ENCODE measurements around the gene OR52I2.

The OR52I2 gene

DNA sequence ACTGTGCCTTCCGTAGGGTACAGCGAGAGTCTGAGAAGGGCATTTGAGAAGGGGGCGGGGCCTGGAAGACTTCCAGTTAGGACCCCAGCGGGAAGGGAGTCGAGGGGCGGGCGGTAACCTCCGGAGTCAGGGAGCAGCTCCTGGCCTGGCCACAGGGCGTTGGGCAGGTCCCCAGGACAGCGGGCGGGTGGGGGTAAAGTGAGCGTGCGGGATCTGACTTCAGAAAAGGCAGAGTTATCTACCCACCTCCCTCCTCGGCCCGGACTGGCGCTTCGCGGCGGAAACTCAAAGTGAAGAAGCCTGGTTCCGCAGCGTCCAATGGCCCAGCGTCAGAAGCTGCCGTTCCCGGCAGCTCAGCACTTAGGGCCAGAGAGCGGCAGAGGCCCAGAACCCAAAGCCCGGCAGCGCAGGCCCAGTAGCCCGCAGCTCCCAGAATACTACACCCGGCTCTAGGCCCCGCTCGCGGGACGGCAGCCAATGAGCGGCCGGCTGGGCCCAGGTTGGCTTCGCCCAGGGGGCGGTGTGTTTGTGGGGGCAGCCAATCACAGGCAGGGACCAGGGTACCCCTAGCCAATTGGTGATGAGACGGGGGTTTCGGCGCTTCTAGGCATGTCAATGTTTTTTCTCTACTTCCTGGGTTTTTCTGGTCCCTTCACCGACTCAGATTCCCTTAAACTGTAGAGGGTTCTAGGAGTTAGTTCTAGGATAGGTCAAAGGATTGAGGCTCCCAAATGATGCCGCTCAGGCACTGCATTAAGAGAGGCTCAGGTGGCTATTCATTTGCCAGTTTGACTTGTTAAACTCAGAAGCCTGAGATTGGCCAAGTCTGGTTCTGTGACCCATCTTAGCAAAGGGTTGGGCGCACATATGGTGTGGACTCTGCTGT is 26.5 kb downstream of the OR52I2 start, which contains the start of gene TRIM68:
TSS of gene TRIM68 (minus strand) at position 451 of the 886 bp plus-strand sequence. CDS start 2,727 bp downstream, outside the sequence.
- FAIRE-seq, result peak; percentile 97

GRCh38 chr11:4610258-4610935 is 28.9 kb downstream of the OR52I2 start:
- no peak for FAIRE-seq

DNA sequence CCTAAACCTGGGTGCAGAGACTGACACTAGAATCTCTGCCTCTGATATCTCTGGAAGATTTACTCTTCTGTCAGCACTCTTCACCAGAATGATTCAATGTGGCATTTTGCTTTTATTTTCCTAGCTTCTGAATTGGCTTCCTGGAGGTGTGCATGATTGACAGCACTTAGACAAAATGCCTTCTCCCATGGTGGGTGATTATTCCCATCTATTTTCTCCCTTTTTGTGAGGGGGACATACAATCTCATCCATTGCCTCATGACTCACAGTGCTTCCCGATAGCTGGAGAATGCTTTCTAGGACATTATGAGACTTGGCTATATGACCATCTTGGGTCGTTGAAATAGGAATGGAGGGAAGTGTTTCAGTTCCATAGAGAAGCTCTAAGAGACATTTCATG is 30.4 kb downstream of the OR52I2 start:
- FAIRE-seq, result no peak

DNA sequence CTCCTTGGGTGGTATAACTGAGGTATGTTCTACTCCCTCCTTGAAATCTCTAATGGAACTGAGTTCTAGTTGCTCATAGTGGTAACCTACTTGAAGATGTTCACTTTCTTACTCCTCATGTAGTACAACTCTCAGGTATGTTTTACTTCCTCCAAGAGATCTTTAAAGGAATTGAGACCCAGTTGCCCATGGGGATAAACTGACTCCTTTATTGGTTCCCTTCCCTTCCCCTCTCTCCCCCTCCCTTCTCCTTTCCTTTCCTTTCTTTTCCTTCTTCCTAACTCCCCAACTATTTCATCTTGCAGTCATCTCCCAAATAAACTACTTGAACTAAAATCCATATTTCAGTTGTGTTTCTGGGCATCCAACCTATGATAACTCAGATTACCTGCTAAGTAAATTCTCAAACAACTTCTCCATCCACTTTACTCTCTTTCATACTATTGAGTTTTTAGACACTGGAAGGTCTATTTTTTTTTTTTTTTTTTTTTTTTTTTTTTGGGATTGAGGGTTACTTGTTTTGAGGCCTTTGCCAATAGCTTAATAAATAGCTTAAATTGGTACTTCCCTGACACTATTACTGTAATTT is 34.4 kb downstream of the OR52I2 start:
- no peak for FAIRE-seq

- no peak for FAIRE-seq
Observed at GRCh38 chr11:4619514-4619913, 38.0 kb downstream of the OR52I2 start.

GRCh38 chr11:4626207-4627099 is 44.9 kb downstream of the OR52I2 start:
- no peak for FAIRE-seq

- no peak for FAIRE-seq
Observed at GRCh38 chr11:4636136-4636535, 54.6 kb downstream of the OR52I2 start.

DNA sequence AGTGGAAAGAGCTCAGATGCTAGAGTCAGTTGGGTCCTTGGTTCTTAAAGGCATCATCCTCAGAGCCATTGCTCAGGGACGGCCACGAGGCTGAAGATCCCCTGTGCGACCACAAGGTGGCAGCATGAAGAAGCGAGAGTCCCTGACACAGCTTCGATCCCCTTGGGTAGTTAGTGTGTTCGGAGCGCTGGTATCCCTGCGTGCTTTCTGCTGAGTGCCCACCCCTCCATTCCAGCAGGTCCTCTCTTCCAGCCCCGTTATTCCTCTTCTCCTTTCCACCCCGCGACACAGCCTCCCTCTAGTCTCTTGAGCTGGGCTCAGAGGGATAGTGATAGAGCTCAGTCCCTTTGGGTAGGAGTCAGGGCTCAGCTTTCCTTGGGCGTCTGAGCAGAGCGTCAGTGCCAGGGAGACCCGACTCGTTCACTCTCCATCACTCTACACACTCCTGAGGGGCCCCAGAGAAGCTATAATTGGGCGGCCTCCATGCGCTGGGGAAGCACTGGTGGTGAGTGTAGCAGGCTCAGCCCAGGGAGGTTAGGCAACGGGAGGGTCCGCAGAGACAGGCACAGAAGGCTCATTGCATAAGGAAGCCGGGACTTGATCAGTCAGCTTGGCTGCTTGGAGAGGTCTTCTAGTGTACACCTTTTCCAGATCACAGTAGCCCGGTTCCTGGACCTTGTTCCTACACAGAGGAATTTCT is 55.6 kb downstream of the OR52I2 start, which contains the start of gene OR51D1:
TSS of gene OR51D1 (plus strand) at position 516 of the 700 bp plus-strand sequence. CDS start 2,314 bp downstream, outside the sequence.
- no peak for FAIRE-seq

DNA sequence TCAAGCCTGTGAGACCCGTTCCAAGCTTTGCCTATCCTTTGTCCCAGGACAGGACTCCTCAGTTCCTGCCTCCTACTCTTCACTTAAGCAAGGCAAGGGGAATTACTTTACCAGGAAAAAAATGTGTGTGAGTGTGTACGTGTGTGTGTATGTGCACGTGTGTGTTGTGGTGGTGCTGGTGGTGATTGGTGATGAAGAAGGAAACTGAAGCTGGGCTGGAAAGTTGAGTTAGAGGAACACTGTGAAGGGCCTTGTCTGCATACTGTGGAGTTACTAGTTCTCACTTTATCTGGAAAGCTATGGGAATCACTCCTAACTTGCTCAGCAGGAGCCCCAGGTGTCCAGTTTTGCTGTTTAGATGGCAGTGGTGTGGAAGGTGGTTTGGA is 56.1 kb downstream of the OR52I2 start:
- no peak for FAIRE-seq

DNA sequence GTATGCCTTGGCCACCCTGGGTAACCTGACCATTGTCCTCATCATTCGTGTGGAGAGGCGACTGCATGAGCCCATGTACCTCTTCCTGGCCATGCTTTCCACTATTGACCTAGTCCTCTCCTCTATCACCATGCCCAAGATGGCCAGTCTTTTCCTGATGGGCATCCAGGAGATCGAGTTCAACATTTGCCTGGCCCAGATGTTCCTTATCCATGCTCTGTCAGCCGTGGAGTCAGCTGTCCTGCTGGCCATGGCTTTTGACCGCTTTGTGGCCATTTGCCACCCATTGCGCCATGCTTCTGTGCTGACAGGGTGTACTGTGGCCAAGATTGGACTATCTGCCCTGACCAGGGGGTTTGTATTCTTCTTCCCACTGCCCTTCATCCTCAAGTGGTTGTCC is 58.4 kb downstream of the OR52I2 start:
- no peak for FAIRE-seq

DNA sequence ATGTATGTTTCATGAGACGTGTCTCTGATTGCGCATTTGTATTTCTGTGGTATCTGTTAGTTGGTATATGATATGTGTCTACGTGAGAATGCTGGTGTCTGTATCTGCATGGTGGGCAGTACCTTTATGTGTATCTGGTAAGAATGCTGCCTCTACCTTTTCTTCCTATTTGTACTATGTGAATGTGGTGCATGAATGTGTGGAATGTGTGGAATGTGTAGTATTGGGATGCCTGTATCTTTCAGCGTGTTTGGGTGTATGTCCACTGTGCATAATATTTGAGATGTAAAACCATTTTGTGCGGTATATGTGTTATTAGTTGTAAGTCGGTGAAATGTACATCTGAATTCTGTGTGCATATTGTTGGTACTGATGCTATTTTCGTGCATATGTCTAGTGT is 60.0 kb downstream of the OR52I2 start:
- no peak for FAIRE-seq

DNA sequence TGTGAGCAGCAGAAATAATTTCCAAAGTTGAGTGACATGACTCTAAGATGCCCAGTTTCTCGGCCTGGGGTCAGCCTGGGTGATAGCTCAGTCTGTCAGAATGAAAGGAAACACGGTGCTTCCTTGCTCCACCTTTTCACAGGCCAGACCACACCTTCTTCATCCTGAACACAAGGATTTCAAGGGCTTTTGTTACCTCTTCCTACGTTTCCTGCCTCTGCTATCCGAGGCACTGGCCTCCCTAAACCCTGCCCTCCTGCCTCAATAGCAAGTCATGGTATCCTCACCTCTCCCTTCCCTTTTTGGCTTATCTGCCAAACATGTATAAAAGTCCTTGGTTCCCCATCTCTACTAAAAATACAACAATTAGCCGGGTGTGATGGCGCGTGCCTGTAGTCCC is 60.5 kb downstream of the OR52I2 start:
- no peak for FAIRE-seq
